ENCODE data around the gene SORCS1.

GRCh38 chr10:106772957-106773356 lies 391.5 kb downstream of the SORCS1 start:
- TF ChIP-seq EZH2phosphoT487 (IDR thresholded peaks at IDR 0.05; ENCODE audit: insufficient read depth, low read depth) (no peak), EZH2 (IDR thresholded peaks at IDR 0.05; ENCODE audit: insufficient read depth, poor library complexity, severe bottlenecking) (no peak)

Measured in GM23248 (cell line).